ENCODE data around the gene MACROD2.

Gene MACROD2

DNA sequence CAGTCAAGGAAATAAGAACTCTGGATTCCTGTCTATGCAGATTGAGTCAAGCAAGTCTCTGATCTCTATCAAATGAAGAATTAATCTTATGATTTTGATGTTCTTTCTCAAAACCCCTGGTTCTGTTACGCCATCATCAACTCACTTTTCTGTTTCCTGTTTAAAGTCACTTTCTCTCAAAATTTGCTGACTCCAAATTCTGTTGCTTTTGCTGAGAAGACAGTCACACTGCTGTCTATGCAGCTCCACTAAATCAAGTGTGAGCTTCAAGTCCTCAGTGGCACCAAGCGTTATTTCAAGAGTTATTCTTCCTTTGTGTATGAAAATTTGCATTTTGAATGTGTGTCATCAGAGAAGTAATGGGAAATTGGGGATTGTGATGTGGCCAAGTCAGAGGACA is 1914.7 kb downstream of the MACROD2 start:
- H3K27ac ChIP-seq, result no peak overlapping the region
- TF ChIP-seq, protein P1, sequence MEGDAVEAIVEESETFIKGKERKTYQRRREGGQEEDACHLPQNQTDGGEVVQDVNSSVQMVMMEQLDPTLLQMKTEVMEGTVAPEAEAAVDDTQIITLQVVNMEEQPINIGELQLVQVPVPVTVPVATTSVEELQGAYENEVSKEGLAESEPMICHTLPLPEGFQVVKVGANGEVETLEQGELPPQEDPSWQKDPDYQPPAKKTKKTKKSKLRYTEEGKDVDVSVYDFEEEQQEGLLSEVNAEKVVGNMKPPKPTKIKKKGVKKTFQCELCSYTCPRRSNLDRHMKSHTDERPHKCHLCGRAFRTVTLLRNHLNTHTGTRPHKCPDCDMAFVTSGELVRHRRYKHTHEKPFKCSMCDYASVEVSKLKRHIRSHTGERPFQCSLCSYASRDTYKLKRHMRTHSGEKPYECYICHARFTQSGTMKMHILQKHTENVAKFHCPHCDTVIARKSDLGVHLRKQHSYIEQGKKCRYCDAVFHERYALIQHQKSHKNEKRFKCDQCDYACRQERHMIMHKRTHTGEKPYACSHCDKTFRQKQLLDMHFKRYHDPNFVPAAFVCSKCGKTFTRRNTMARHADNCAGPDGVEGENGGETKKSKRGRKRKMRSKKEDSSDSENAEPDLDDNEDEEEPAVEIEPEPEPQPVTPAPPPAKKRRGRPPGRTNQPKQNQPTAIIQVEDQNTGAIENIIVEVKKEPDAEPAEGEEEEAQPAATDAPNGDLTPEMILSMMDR (conservative IDR thresholded peaks at IDR 0.05), result no peak
- no peak for TF ChIP-seq ZFX (IDR thresholded peaks at IDR 0.05)

DNA sequence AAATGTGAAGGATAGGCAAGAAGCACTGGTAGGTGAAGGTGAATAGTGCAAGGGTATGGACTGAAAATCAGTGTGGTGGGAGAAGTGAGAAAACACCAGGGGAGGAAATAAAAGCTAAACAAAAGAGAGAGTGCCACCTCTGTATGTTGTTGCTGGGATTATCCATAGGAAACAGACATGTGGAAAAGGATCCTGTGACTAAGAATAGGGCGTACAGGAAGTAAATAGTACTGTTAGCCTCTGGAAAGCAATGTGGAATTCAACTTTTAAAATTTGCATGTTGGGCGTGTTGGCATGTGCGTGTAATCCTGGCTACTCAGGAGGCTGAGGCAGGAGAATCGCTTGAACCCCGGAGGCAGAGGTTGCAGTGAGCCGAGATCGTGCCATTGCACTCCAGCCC is 1916.3 kb downstream of the MACROD2 start:
- no peak overlapping the region for H3K27ac ChIP-seq
- TF ChIP-seq ZFX (IDR thresholded peaks at IDR 0.05), result no peak
- TF ChIP-seq, protein P1 (conservative IDR thresholded peaks at IDR 0.05), result no peak

DNA sequence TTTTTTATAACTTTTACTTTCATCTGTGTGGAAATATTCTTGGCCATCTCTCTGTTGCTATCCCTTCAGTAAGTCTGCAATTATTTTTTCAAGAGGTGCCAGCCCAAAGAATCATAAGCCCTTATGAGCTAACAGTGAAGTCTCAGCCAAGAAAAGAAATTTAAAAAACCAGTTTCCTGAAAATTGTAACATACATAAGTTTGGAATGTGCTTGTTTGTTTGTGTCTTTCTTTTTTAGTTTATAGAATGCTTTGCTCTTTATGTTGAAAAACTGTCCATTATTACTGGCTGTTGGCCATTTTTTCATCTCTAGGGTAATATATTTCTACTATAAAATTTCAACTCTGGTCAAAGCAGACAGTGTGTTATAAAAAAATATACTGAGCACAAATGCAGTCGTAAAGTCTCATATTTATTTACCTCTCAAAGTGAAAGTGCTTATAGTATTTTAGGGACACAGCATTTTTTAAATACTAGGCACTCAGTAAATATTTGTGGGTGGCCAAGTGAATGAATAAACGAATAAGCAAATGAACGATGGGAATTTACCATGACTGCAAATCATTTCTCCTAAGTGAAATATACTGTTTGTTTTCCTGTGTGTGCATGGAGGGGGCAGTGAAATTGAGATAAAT is 1918.2 kb downstream of the MACROD2 start:
- TF ChIP-seq, protein P1 (conservative IDR thresholded peaks at IDR 0.05), result no peak
- no peak for TF ChIP-seq ZFX (IDR thresholded peaks at IDR 0.05)
- no peak overlapping the region for H3K27ac ChIP-seq

DNA sequence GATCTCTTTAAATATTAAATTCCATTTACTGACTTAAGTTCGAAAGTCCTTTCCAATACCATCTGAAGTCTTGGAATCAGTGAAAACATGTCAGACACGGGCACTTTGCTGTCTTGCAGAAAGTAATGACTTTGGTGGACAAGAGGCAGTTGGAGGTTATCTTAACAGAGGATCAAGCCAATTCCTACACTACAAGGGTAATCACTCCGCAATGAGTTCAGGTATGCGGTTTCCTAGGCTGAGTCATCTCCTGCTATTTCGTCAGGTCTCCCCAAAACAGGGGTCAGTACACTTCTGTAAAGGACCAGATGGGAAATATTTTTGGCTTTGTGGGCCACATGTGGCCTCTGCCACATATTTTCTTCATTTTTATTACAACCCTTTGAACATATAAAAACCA is 1921.3 kb downstream of the MACROD2 start:
- H3K27ac ChIP-seq, result no peak overlapping the region

DNA sequence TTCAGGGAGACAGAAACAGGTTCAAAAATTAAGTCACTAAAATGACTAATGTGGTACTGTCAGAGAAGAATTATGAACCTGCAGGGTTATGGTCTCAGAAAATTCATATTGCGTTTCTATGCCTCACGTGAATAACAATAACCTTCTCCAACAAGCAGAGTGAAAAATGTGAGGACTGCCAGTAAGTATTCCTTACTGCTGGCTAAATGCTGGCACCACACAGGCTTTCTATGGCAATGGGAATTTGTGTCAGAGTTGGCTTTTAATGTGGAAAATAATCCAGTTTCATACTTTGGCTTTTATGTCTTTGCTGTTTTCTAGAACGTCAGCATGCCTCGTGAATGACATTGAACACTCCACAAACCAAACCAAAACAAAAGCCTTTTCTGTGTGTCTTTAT is 1922.0 kb downstream of the MACROD2 start:
- no peak overlapping the region for H3K27ac ChIP-seq
- TF ChIP-seq ZFX (IDR thresholded peaks at IDR 0.05), result no peak
- TF ChIP-seq, protein P1 (conservative IDR thresholded peaks at IDR 0.05), result no peak

More for the DNA sequence above, 1921.3 kb downstream of the MACROD2 start:
- no peak for TF ChIP-seq ZFX (IDR thresholded peaks at IDR 0.05)
- TF ChIP-seq, protein P1 (conservative IDR thresholded peaks at IDR 0.05), result no peak

DNA sequence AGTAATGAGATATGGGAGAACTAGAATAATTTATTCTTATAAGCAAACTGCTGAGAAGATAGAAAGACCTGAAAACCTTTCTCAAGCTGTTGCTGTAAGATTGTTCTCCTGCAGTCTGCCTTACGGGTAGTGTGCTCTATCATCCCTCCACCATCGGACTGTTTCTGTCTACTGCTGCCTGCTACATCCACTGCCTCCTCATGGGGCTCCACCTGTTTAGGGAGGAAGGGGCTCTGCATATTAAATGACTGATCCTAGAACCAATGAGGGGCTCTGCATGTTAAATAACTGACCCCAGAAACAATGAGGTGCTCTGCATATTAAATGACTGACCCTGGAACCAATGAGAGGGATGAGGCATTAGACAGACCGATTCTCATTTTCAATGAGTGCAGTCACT is 1923.3 kb downstream of the MACROD2 start:
- TF ChIP-seq ZFX (IDR thresholded peaks at IDR 0.05), result no peak
- TF ChIP-seq, protein P1 (conservative IDR thresholded peaks at IDR 0.05), result no peak
- no peak overlapping the region for H3K27ac ChIP-seq

DNA sequence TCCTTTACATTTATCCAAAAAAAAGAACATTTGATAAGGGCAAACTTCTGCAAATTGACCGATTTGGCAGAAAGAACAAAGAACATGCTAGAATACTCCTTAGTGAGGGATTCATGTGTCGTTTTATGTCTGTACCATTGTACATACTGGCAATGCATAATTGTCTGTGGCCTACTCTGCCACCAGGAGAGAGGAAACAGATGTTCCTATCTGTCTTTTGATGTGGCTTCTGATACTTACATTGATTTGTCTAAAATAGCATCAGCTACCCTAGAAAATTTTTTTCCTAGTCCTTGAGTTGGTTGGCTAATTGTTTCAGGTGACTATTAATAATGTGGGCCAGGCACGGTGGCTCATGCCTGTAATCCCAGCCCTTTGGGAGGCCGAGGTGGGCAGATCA is 1923.8 kb downstream of the MACROD2 start:
- H3K27ac ChIP-seq, result no peak overlapping the region
- TF ChIP-seq ZFX (IDR thresholded peaks at IDR 0.05), result no peak
- TF ChIP-seq, protein P1 (conservative IDR thresholded peaks at IDR 0.05), result no peak
